ENCODE measurements around the gene GPD2.

Gene GPD2

GRCh38 chr2:156590085-156590739 lies 154.0 kb downstream of the GPD2 start:
- DNase-seq (no peak), ATAC-seq (ENCODE audit: insufficient read depth, low read depth) (0 out of 3 replicates have a peak, but pooled peaks have one; percentile 29)
- Histone ChIP-seq H3K4me1 (ENCODE audit: insufficient read depth, low read length) (no peaks in the 10 kb centered on the region), H3K27ac (ENCODE audit: low read length) (no peak overlapping the region), H3K9ac (ENCODE audit: low read depth, low read length) (no peak overlapping the region), H3K27me3 (ENCODE audit: insufficient read depth, low read length, poor library complexity) (no peaks in the 10 kb centered on the region), H4K20me1 (ENCODE audit: insufficient read depth, low read length) (no peaks in the 10 kb centered on the region), H3K36me3 (ENCODE audit: insufficient read depth, low read length) (no peaks in the 10 kb centered on the region), H3K79me2 (ENCODE audit: insufficient read depth, low read length) (no peaks in the 10 kb centered on the region), H3K4me3 (ENCODE audit: low read depth in 1 of 2, low read length in 2 of 2) (no peak overlapping the region), H2AFZ (ENCODE audit: low read depth, low read length) (no peak overlapping the region), H3K4me2 (ENCODE audit: insufficient read depth, low read length) (no peak overlapping the region), H3K9me3 (ENCODE audit: insufficient read depth, low read length, severe bottlenecking) (no peaks in the 10 kb centered on the region)
- TF ChIP-seq CTCF (IDR thresholded peaks at IDR 0.05; ENCODE audit: borderline replicate concordance, extremely low read depth, low read length, poor library complexity, severe bottlenecking) (no peak), EZH2 (IDR thresholded peaks at IDR 0.05; ENCODE audit: borderline replicate concordance, low read depth, low read length, severe bottlenecking) (no peak)

- no peak for TF ChIP-seq EZH2 (IDR thresholded peaks at IDR 0.05; ENCODE audit: borderline replicate concordance, low read depth, low read length, severe bottlenecking)
- no peak for TF ChIP-seq CTCF (IDR thresholded peaks at IDR 0.05; ENCODE audit: borderline replicate concordance, extremely low read depth, low read length, poor library complexity, severe bottlenecking)
- ATAC-seq (ENCODE audit: insufficient read depth, low read depth): no peak
- Histone ChIP-seq H4K20me1 (ENCODE audit: insufficient read depth, low read length) (no peaks in the 10 kb centered on the region), H3K9ac (ENCODE audit: low read depth, low read length) (no peak overlapping the region), H3K9me3 (ENCODE audit: insufficient read depth, low read length, severe bottlenecking) (no peaks in the 10 kb centered on the region), H3K4me2 (ENCODE audit: insufficient read depth, low read length) (no peak overlapping the region), H3K79me2 (ENCODE audit: insufficient read depth, low read length) (no peaks in the 10 kb centered on the region), H3K27me3 (ENCODE audit: insufficient read depth, low read length, poor library complexity) (no peaks in the 10 kb centered on the region), H2AFZ (ENCODE audit: low read depth, low read length) (no peak overlapping the region; the same call in 1 of the 2 replicates), H3K4me1 (ENCODE audit: insufficient read depth, low read length) (no peaks in the 10 kb centered on the region), H3K4me3 (ENCODE audit: low read depth in 1 of 2, low read length in 2 of 2) (no peak overlapping the region), H3K27ac (ENCODE audit: low read length) (no peak overlapping the region), H3K36me3 (ENCODE audit: insufficient read depth, low read length) (no peaks in the 10 kb centered on the region)
- no peak for DNase-seq
Measured at GRCh38 chr2:156592809-156593593, 156.8 kb downstream of the GPD2 start.

GRCh38 chr2:156593594-156593921 lies 157.4 kb downstream of the GPD2 start:
- ATAC-seq (ENCODE audit: insufficient read depth, low read depth): no peak
- H3K27ac ChIP-seq (ENCODE audit: low read length): no peak overlapping the region
- no peak overlapping the region for H3K4me2 ChIP-seq (ENCODE audit: insufficient read depth, low read length)

More at GRCh38 chr2:156593594-156593921, 157.4 kb downstream of the GPD2 start:
- no peaks in the 10 kb centered on the region for H4K20me1 ChIP-seq (ENCODE audit: insufficient read depth, low read length)
- DNase-seq: no peak
- H3K36me3 ChIP-seq (ENCODE audit: insufficient read depth, low read length): no peaks in the 10 kb centered on the region
- H3K27me3 ChIP-seq (ENCODE audit: insufficient read depth, low read length, poor library complexity): no peaks in the 10 kb centered on the region
- H3K9me3 ChIP-seq (ENCODE audit: insufficient read depth, low read length, severe bottlenecking): no peaks in the 10 kb centered on the region
- no peaks in the 10 kb centered on the region for H3K4me1 ChIP-seq (ENCODE audit: insufficient read depth, low read length)
- H3K79me2 ChIP-seq (ENCODE audit: insufficient read depth, low read length): no peaks in the 10 kb centered on the region
- H2AFZ ChIP-seq (ENCODE audit: low read depth, low read length): no peak overlapping the region
- no peak for TF ChIP-seq EZH2 (IDR thresholded peaks at IDR 0.05; ENCODE audit: borderline replicate concordance, low read depth, low read length, severe bottlenecking)
- no peak for TF ChIP-seq CTCF (IDR thresholded peaks at IDR 0.05; ENCODE audit: borderline replicate concordance, extremely low read depth, low read length, poor library complexity, severe bottlenecking)
- no peak overlapping the region for H3K4me3 ChIP-seq (ENCODE audit: low read depth in 1 of 2, low read length in 2 of 2)
- no peak overlapping the region for H3K9ac ChIP-seq (ENCODE audit: low read depth, low read length)

All from DND-41 (cell line).